B cell (primary cell): ENCODE results near the gene TRIM24. TPM values are rescaled to one million over a fixed set of nuclear protein-coding genes. Genes with fewer than 3 reads are reported as not detected.

Experiments used
- ATAC-seq: fragments of 200-7000 bp; cut with Tn5 transposase; one replicate; pipeline ENCODE4 v1.10.0; 2021; ENCODE audit warnings: low read depth, mild to moderate bottlenecking, moderate number of reproducible peaks, moderate library complexity
- CTCF ChIA-PET: fragments of 350-600 bp; sonication (Branson Sonifier 250); formaldehyde crosslinking; loops from one replicate; lab custom pipeline; 2021; ENCODE audit warnings: antibody characterized with exemption, inconsistent platforms; lab: Charles Lee
- POLR2A ChIA-PET: fragments of 350-600 bp; sonication (Branson Sonifier 250); formaldehyde crosslinking; loops from one replicate; lab custom pipeline; 2021; ENCODE audit warnings: antibody characterized with exemption; lab: Charles Lee
- DNase-seq: peaks from one replicate; pipeline ENCODE4 v3.0.0; 2013
- H2AFZ ChIP-seq: 2 replicates; pipeline ENCODE4 v1.6.1; 2012; ENCODE audit warnings: mild to moderate bottlenecking, low read depth, low read length; ENCODE audit not compliant: insufficient read depth, poor library complexity, severe bottlenecking
- H3K27ac ChIP-seq, 2 donors: 1 replicate in 1 of 2; 2 replicates in 1 of 2; pipeline ENCODE4 v1.5.1; 2012 to 2013; ENCODE audit warnings: low read length in 2 of 2, mild to moderate bottlenecking in 2 of 2, moderate library complexity in 1 of 2
- H3K27me3 ChIP-seq, 4 experiments: fragments of 200-600 bp in 1 of 4; sonication (generic) in 1 of 4; replicated peaks in 1 of 4; 1 replicate in 2 of 4; 2 replicates in 2 of 4; pipeline versions ENCODE4 v1.6.1 to v1.7.0; 2013 to 2016; ENCODE audit warnings: low read length in 3 of 4, mild to moderate bottlenecking in 2 of 4, mixed read lengths in 1 of 4, moderate library complexity in 1 of 4; ENCODE audit not compliant: insufficient read depth in 4 of 4, control insufficient read depth in 3 of 4; ENCODE audit errors: control extremely low read depth in 1 of 4
- H3K36me3 ChIP-seq, 2 experiments: replicated peaks in 1 of 2; 1 replicate in 1 of 2; 2 replicates in 1 of 2; pipeline versions ENCODE4 v1.6.1 to v1.7.1; 2013; ENCODE audit warnings: low read length in 1 of 2; ENCODE audit not compliant: insufficient read depth in 2 of 2, control insufficient read depth in 1 of 2; ENCODE audit errors: control extremely low read depth in 1 of 2, extremely low read depth in 1 of 2
- H3K4me1 ChIP-seq, 2 donors: fragments of 200-600 bp in 1 of 2; sonication (generic) in 1 of 2; 1 replicate in 1 of 2; 2 replicates in 1 of 2; pipeline versions ENCODE4 v1.5.1 to v1.6.1; 2013 to 2017; ENCODE audit warnings: low read length in 2 of 2; ENCODE audit not compliant: control insufficient read depth in 2 of 2, insufficient read depth in 2 of 2
- H3K4me2 ChIP-seq: replicated peaks from 2 replicates; pipeline ENCODE3; 2012; ENCODE audit warnings: mild to moderate bottlenecking, low read depth, low read length; ENCODE audit not compliant: poor library complexity, severe bottlenecking
- H3K4me3 ChIP-seq, 5 experiments: fragments of 200-600 bp in 1 of 5; sonication (generic) in 1 of 5; 1 replicate in 3 of 5; 2 replicates in 2 of 5; pipeline versions ENCODE4 v1.5.1 to v1.7.0; 2011 to 2016; ENCODE audit warnings: low read length in 4 of 5, mild to moderate bottlenecking in 4 of 5, low read depth in 2 of 5, control low read depth in 1 of 5, moderate library complexity in 1 of 5; ENCODE audit not compliant: insufficient read depth in 1 of 5; ENCODE audit errors: control extremely low read depth in 1 of 5, extremely low read depth in 1 of 5
- H3K79me2 ChIP-seq: fragments of 200-600 bp; sonication (generic); one replicate; pipeline ENCODE4 v1.6.0; 2016; ENCODE audit warnings: low read length; ENCODE audit not compliant: control insufficient read depth, insufficient read depth
- H3K9ac ChIP-seq: fragments of 200-600 bp; sonication (generic); 2 replicates; pipeline ENCODE4 v1.6.1; 2017; ENCODE audit warnings: mild to moderate bottlenecking, low read length, moderate library complexity
- H3K9me3 ChIP-seq, 3 donors: one replicate each; pipeline versions ENCODE4 v1.6.1 to v1.7.1; 2013; ENCODE audit warnings: low read length in 2 of 3; ENCODE audit not compliant: control insufficient read depth in 2 of 3, insufficient read depth in 1 of 3; ENCODE audit errors: control extremely low read depth in 1 of 3
- H4K20me1 ChIP-seq: 2 replicates; pipeline ENCODE4 v1.6.0; 2012; ENCODE audit warnings: mild to moderate bottlenecking, low read length; ENCODE audit not compliant: insufficient read depth, control insufficient read depth, poor library complexity, severe bottlenecking
- H3K27ac Mint-ChIP-seq: one replicate; pipeline ENCODE4 v1.8.0; 2021; ENCODE audit warnings: mixed read lengths
- H3K27me3 Mint-ChIP-seq: one replicate; pipeline ENCODE4 v1.8.0; 2021; ENCODE audit warnings: mixed read lengths
- H3K4me1 Mint-ChIP-seq: one replicate; pipeline ENCODE4 v1.8.0; 2021; ENCODE audit warnings: mixed read lengths
- H3K4me3 Mint-ChIP-seq: one replicate; pipeline ENCODE4 v1.8.0; 2021; ENCODE audit warnings: mixed read lengths
- H3K9me3 Mint-ChIP-seq: one replicate; pipeline ENCODE4 v1.8.0; 2022; ENCODE audit warnings: mixed read lengths; ENCODE audit not compliant: insufficient read depth
- CTCF ChIP-seq: fragments of 200-600 bp; IDR thresholded peaks from one replicate; pipeline ENCODE4 v1.8.0; 2022; ENCODE audit warnings: antibody characterized with exemption, mild to moderate bottlenecking
- EZH2 ChIP-seq: IDR thresholded peaks from 2 replicates; pipeline ENCODE4 v1.6.1; 2012; ENCODE audit warnings: borderline replicate concordance, low read depth, mild to moderate bottlenecking, moderate library complexity, low read length; ENCODE audit not compliant: insufficient read depth, poor library complexity, severe bottlenecking
- WGBS: methylation state at CpG from one replicate; pipeline ENCODE4 v1.1.5; 2013; ENCODE audit warnings: missing lambda C conversion rate; ENCODE audit not compliant: insufficient coverage; 5-methylcytosine and 5-hydroxymethylcytosine counted together
- intact Hi-C: fragments of 100-400 bp; cut with micrococcal nuclease; formaldehyde crosslinking; loops from one replicate; pipeline ENCODE4 v1.10.0; 2022
- polyA plus RNA-seq: library from polyadenylated mRNA; depleted of rRNA; stranded (reverse); fragments of >200 nt; gene quantifications from 2 replicates; pipeline ENCODE4 v1.2.3, GENCODE V29; 2012
- total RNA-seq, 2 donors: library from RNA; stranded (reverse); fragments of 120-200 nt in 1 of 2; gene quantifications; 1 replicate in 1 of 2; 2 replicates in 1 of 2; pipeline versions ENCODE4 v1.2.3 to v1.2.4, GENCODE V29; 2013 to 2022

Gene TRIM24
- total and polyA plus RNA-seq, 2 donors (not counting 1 experiment from before 2014, with no cell fraction given), result 3.7 to 18.7 TPM

- Mint-ChIP-seq H3K27ac (no peak overlapping the region), H3K4me3 (no peak overlapping the region), H3K27me3 (no peaks in the 10 kb centered on the region), H3K4me1 (peaks cover 45% of the 10 kb centered on the region), H3K9me3 (no peaks in the 10 kb centered on the region)
- peaks cover 8% of the 10 kb centered on the region for H4K20me1 ChIP-seq
- peaks cover 72% of the 10 kb centered on the region for H3K79me2 ChIP-seq
- no peak overlapping the region for H3K4me2 ChIP-seq
- ChIA-PET CTCF (no interaction called here), POLR2A (no interaction called here)
- no peaks in the 10 kb centered on the region for H3K27me3 ChIP-seq
- no CpG with 5 or more reads among the region's 4 CpGs for WGBS
- H3K27ac ChIP-seq, result no peak overlapping the region
- peaks cover 0 to 2% of the 10 kb centered on the region in 2 experiments for H3K36me3 ChIP-seq
- intact Hi-C loops, result no loop called here
- H3K4me1 ChIP-seq, result peaks cover 11 to 12% of the 10 kb centered on the region in 2 donors
- H3K4me3 ChIP-seq, result no peak overlapping the region
- H3K9me3 ChIP-seq, result no peaks in the 10 kb centered on the region
- TF ChIP-seq EZH2, result no peak
- no peak for TF ChIP-seq CTCF
- H2AFZ ChIP-seq, result no peak overlapping the region
- no peak overlapping the region for H3K9ac ChIP-seq
- DNase-seq (no peak), ATAC-seq (no peak)
Observed at GRCh38 chr7:138480527-138480926, 20.5 kb downstream of the TRIM24 start.

GRCh38 chr7:138481447-138482380 lies 21.7 kb downstream of the TRIM24 start:
- Histone ChIP-seq H3K27me3 (no peaks in the 10 kb centered on the region), H3K36me3 (peaks cover 0 to 2% of the 10 kb centered on the region in 2 experiments), H3K4me3 (no peak overlapping the region), H3K4me1 (peaks cover 11 to 12% of the 10 kb centered on the region in 2 donors), H2AFZ (no peak overlapping the region), H3K9ac (no peak overlapping the region), H3K4me2 (peak overlapping the region; percentile 16), H3K27ac (no peak overlapping the region), H4K20me1 (peaks cover 8% of the 10 kb centered on the region), H3K9me3 (no peaks in the 10 kb centered on the region), H3K79me2 (peaks cover 70% of the 10 kb centered on the region)
- H3K4me3 Mint-ChIP-seq, result peak overlapping the region; percentile 35
- ChIA-PET POLR2A (no interaction called here), CTCF (no interaction called here)
- no peak for ATAC-seq
- H3K9me3 Mint-ChIP-seq, result no peaks in the 10 kb centered on the region
- no peak overlapping the region for H3K27ac Mint-ChIP-seq
- no peak for DNase-seq
- WGBS, result 67% methylated on average over 5 of the region's 11 CpGs
- peaks cover 48% of the 10 kb centered on the region for H3K4me1 Mint-ChIP-seq
- TF ChIP-seq EZH2, result no peak
- H3K27me3 Mint-ChIP-seq, result no peaks in the 10 kb centered on the region
- intact Hi-C loops, result no loop called here
